Common myeloid progenitor, CD34-positive (primary cell): ENCODE results near the gene RBMS1.
A peak's percentile ranks its signal among the peaks of the same experiment; 100 is the strongest.

Source experiments
- CTCF ChIA-PET: fragments of 350-600 bp; sonication (Branson Sonifier 250); formaldehyde crosslinking; loops from one replicate; lab custom pipeline; 2021; ENCODE audit warnings: antibody characterized with exemption; lab: Charles Lee
- POLR2A ChIA-PET: fragments of 350-600 bp; sonication (Branson Sonifier 250); formaldehyde crosslinking; loops from one replicate; lab custom pipeline; 2021; ENCODE audit warnings: antibody characterized with exemption; lab: Charles Lee
- DNase-seq, 3 donors: peaks; one replicate each; pipeline versions ENCODE4 v3.0.0 to v3.0.0-alpha.2; 2013
- H3K27ac ChIP-seq, 2 experiments: 1 replicate in 1 of 2; 2 replicates in 1 of 2; pipeline ENCODE4 v1.7.0; 2013; ENCODE audit warnings: inconsistent platforms in 2 of 2, low read length in 2 of 2, mild to moderate bottlenecking in 2 of 2, low read depth in 1 of 2, moderate library complexity in 1 of 2; ENCODE audit not compliant: severe bottlenecking in 2 of 2, insufficient read depth in 1 of 2, poor library complexity in 1 of 2
- H3K27me3 ChIP-seq, 5 experiments: replicated peaks in 2 of 5; 1 replicate in 3 of 5; 2 replicates in 2 of 5; pipeline versions ENCODE4 v1.6.1 to v1.7.0; 2013; ENCODE audit warnings: low read length in 4 of 5, mild to moderate bottlenecking in 2 of 5, moderate library complexity in 2 of 5, inconsistent platforms in 1 of 5; ENCODE audit not compliant: insufficient read depth in 5 of 5, control insufficient read depth in 4 of 5
- H3K36me3 ChIP-seq, 4 experiments: 1 replicate in 2 of 4; 2 replicates in 2 of 4; pipeline versions ENCODE4 v1.6.1 to v1.7.0; 2013; ENCODE audit warnings: low read length in 3 of 4, control low read depth in 1 of 4, mild to moderate bottlenecking in 1 of 4; ENCODE audit not compliant: control insufficient read depth in 4 of 4, insufficient read depth in 4 of 4
- H3K4me1 ChIP-seq, 4 experiments: 1 replicate in 3 of 4; 2 replicates in 1 of 4; pipeline versions ENCODE4 v1.6.1 to v1.7.1; 2013; ENCODE audit warnings: low read length in 3 of 4, mild to moderate bottlenecking in 3 of 4, control low read depth in 1 of 4, inconsistent platforms in 1 of 4, moderate library complexity in 1 of 4; ENCODE audit not compliant: control insufficient read depth in 4 of 4, insufficient read depth in 4 of 4; ENCODE audit errors: control extremely low read depth in 1 of 4
- H3K4me3 ChIP-seq, 7 experiments: 1 replicate in 4 of 7; 2 replicates in 3 of 7; pipeline versions ENCODE4 v1.5.1 to v1.7.0; 2013; ENCODE audit warnings: mild to moderate bottlenecking in 7 of 7, low read length in 6 of 7, moderate library complexity in 6 of 7, inconsistent platforms in 2 of 7, low read depth in 2 of 7, control low read depth in 1 of 7; ENCODE audit not compliant: insufficient read depth in 4 of 7, control insufficient read depth in 1 of 7; ENCODE audit errors: extremely low read depth in 1 of 7
- H3K9me3 ChIP-seq, 5 experiments: 1 replicate in 4 of 5; 2 replicates in 1 of 5; pipeline versions ENCODE4 v1.6.1 to v1.7.1; 2013; ENCODE audit warnings: low read length in 4 of 5, mild to moderate bottlenecking in 2 of 5, inconsistent platforms in 1 of 5, low read depth in 1 of 5, moderate library complexity in 1 of 5; ENCODE audit not compliant: control insufficient read depth in 4 of 5, insufficient read depth in 2 of 5; ENCODE audit errors: control extremely low read depth in 1 of 5
- WGBS: methylation state at CpG from one replicate; pipeline ENCODE4 v1.1.5; 2013; ENCODE audit not compliant: insufficient coverage; 5-methylcytosine and 5-hydroxymethylcytosine counted together

The RBMS1 gene

DNA sequence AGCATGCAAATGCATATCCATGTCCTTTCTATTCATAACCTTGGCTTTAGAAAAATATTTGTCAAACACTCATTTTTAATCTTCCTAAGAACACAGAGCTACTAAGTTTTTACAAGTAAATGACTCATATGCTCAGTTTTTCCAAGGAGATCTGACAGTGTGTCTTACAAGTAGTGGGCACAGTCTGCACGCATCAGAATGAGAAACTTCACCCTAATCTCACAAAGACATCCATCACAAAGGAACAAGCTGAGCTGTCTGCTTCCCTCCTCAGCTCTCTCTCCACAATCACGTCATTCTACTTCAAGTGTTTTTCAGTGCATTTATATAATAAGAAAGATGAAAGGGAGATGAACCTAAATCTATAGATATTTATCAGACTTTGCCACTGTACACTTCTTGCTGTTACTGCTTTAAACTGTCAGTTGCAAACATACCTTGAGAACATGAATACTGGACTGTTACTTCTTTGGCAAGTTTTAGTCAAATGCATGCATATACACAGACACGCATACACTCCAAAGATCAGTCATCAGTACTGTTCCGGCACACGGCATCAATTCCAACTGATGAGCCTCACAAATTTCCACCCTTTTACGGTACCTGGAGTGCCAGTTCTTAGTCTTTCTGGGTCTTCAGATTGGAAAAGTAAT, 75.7 kb downstream of the RBMS1 start:
- H3K4me3 ChIP-seq: no peak overlapping the region
- CTCF ChIA-PET: interaction anchor here (0.7 to 1.7 kb wide), 2 partner anchors 11 to 14 kb away, joined by 3 to 6 read pairs; no protein-coding TSS in a partner anchor
- no peaks in the 10 kb centered on the region for H3K9me3 ChIP-seq
- no peaks in the 10 kb centered on the region for H3K27me3 ChIP-seq
- 89% methylated on average over 3 of the region's 6 CpGs for WGBS
- peaks cover 0 to 34% (median 5%) of the 10 kb centered on the region in 4 experiments for H3K4me1 ChIP-seq
- POLR2A ChIA-PET: interaction anchor here (0.8 kb wide), 1 partner anchor 10 kb away, joined by 3 read pairs; no protein-coding TSS in a partner anchor
- H3K27ac ChIP-seq: no peak overlapping the region
- H3K36me3 ChIP-seq: no peaks in the 10 kb centered on the region
- peak; percentile 24 to 90 (median 84) for DNase-seq

DNA sequence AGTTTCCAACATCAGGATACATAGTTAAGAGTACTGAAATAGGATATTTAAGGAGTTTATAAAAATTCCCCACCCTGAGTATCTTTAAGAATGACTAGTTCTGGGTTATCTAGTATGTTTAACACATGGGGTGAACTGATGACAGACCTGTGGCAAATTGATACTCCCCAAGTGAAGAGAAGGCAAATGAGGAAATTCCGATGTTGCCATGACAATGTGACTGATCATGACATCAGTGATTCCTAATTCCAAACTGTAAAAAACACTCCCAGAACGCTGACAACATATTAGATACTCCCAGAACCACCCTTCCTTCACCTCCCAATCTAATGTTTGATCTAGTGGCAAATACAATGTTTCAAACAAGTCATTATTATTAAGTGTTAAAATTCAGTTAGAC, 77.6 kb downstream of the RBMS1 start:
- POLR2A ChIA-PET: no interaction called here
- 100% methylated on average over 1 of the region's 2 CpGs for WGBS
- no peaks in the 10 kb centered on the region for H3K27me3 ChIP-seq
- DNase-seq: no peak
- H3K27ac ChIP-seq: no peak overlapping the region
- H3K36me3 ChIP-seq: no peaks in the 10 kb centered on the region
- peaks cover 7 to 31% (median 14%) of the 10 kb centered on the region in 4 experiments for H3K4me1 ChIP-seq
- H3K9me3 ChIP-seq: no peaks in the 10 kb centered on the region
- no peak overlapping the region for H3K4me3 ChIP-seq
- CTCF ChIA-PET: no interaction called here

DNA sequence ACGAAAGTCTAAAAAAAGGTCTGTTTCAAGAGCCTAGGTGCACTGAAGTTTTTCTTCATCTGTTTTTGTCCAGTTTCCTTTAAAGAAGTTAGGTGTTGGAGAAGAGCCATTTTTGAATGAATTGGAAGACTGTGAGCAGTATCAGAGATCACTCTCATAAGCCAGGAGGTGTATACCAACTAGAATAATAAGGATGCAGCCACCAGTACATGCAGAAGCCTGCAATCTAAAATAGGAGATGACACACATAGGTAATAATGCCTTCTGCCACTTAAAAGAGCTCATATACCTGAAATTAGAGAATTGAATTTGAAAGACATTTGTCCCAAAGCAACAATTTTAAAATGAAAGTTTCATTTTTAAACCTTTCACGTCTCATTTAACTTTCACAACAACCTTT, 81.7 kb downstream of the RBMS1 start:
- Histone ChIP-seq H3K27me3 (no peaks in the 10 kb centered on the region), H3K27ac (no peak overlapping the region), H3K9me3 (no peaks in the 10 kb centered on the region), H3K36me3 (no peaks in the 10 kb centered on the region), H3K4me3 (no peak overlapping the region), H3K4me1 (peaks cover 12 to 28% (median 23%) of the 10 kb centered on the region in 4 experiments)
- CTCF ChIA-PET: interaction anchor here (1.0 to 3.6 kb wide), 3 partner anchors 10 to 17 kb away, joined by 3 to 24 read pairs (median 4); no protein-coding TSS in a partner anchor
- 63% methylated on average over 1 of the region's 2 CpGs for WGBS
- no peak for DNase-seq
- POLR2A ChIA-PET: interaction anchor here (1.1 kb wide), 1 partner anchor 16 kb away, joined by 3 read pairs; no protein-coding TSS in a partner anchor

DNA sequence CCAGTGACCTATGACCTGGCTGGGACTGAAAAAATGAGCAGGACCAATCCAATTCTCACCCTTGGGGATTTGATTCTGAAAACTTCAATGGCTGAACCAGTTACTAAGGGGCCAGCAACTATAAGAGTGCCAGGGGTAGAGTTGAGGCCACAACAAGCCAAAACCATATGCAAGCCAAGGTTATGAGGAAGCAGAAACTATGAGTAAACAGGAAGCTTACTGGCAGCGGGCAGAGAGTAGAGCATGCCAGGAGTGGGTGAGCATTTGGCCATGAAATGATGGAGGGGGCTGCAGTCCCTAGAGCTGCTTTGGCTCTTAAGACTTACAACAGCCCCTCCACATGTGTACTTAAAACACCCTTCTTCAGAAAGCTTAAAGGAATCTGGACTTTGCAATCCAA, 82.4 kb downstream of the RBMS1 start:
- peak in 2 of 3 donors; percentile 73 to 81 for DNase-seq
- 17% methylated on average over 1 of the region's 1 CpG for WGBS
- peak overlapping the region in 1 of 7 experiments; percentile 32 for H3K4me3 ChIP-seq
- peaks cover 16 to 34% (median 29%) of the 10 kb centered on the region in 4 experiments for H3K4me1 ChIP-seq
- no peaks in the 10 kb centered on the region for H3K9me3 ChIP-seq
- POLR2A ChIA-PET: interaction anchor here (1.1 kb wide), 1 partner anchor 17 kb away, joined by 3 read pairs; no protein-coding TSS in a partner anchor
- H3K36me3 ChIP-seq: no peaks in the 10 kb centered on the region
- CTCF ChIA-PET: interaction anchor here (0.8 to 1.1 kb wide), 3 partner anchors 11 to 35 kb away, joined by 3 to 4 read pairs (median 4); no protein-coding TSS in a partner anchor
- no peak overlapping the region for H3K27ac ChIP-seq
- no peaks in the 10 kb centered on the region for H3K27me3 ChIP-seq

DNA sequence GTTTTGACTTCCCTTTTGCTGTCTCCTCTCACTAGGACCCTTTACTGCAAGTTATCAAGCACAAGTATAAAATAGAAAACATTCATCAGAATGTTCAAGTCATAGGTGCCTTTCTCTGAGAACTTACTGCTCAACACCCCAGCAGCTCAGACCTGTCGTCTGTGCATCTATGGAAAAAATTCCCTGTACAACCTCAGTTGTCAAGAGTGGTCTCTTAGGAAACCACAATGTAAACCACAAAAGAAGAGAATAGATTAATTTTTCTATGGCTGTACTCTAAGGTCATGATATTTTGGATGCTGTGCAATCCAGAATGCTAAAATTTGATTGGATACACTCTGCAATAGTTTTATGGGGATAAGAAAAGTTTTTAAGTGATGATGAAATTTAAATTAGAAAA, 84.1 kb downstream of the RBMS1 start:
- DNase-seq: peak in 2 of 3 donors; percentile 30 to 32
- H3K9me3 ChIP-seq: no peaks in the 10 kb centered on the region
- no peak overlapping the region for H3K4me3 ChIP-seq
- no peaks in the 10 kb centered on the region for H3K36me3 ChIP-seq
- no CpG with 5 or more reads among the region's 1 CpG for WGBS
- H3K27ac ChIP-seq: no peak overlapping the region
- no peaks in the 10 kb centered on the region for H3K27me3 ChIP-seq
- ChIA-PET POLR2A (interaction anchor here (0.6 kb wide), 1 partner anchor 729 kb away, joined by 4 read pairs; no protein-coding TSS in a partner anchor), CTCF (no interaction called here)
- H3K4me1 ChIP-seq: peaks cover 26 to 45% (median 38%) of the 10 kb centered on the region in 4 experiments

DNA sequence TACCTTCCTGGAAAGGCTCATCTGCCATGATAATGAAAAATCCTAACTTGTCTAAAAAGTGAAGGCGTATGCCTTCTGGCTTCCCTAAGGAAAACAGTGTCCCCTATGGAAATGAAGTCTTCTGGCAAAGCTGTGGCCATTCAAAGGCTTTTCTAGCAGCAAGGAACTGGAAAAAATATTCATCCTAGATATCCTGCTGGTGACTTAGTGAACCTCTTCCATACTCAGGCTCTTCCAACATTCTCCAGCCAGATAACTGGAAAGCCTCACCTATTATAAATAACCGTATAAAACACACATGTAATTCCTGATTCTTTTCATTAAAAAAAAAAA, 84.7 kb downstream of the RBMS1 start:
- Histone ChIP-seq H3K4me3 (no peak overlapping the region), H3K9me3 (no peaks in the 10 kb centered on the region), H3K4me1 (peaks cover 26 to 48% (median 38%) of the 10 kb centered on the region in 4 experiments), H3K27ac (no peak overlapping the region), H3K36me3 (peaks cover 0 to 2% (median 0%) of the 10 kb centered on the region in 4 experiments), H3K27me3 (no peaks in the 10 kb centered on the region)
- POLR2A ChIA-PET: no interaction called here
- CTCF ChIA-PET: no interaction called here
- WGBS: 86% methylated on average over 2 of the region's 2 CpGs
- DNase-seq: no peak
